Inflammatory macrophage treated with lipopolysaccharide for 4 hours (primary cell): ENCODE data around the gene CCDC88C.

Source experiments
- DNase-seq: peaks from one replicate; pipeline ENCODE4 v3.0.0-alpha.2; 2020

Gene CCDC88C

DNA sequence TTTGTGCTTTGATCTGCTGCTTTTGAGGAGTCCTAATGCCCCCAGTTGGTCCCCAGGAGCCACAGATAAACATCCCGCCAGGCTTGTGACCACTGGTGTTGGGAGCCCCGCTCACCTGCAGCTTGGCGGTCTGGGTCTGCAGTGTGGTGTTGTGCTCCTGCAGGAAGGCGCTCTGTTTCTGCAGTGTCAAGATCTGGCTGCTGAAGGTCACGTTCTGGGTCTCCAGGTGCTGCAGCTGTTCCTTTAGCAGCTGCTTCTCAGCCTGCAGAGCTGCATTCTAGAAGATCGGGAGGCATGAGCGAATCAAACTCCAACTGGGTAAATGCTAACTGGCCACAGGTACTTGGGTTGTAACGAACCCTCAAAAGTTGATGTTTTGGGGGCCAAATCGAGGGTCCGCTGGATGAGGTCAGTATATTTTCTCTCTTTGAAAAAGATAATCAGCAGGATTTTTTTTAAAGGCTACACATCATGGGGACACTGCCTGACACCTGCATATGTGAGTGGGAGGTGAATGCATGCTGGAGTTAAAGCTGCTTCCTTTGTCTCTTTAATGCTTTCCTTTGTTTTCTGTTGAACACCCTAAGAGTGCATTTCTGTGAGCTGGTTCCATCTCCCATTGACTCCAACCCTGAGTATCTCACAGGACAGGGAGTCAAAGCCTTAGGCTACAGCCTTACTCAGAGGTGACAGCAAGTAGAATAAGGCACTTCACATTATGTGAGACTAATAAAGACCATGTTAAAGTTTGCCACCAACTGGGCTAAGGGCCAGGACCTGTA lies 111.8 kb downstream of the CCDC88C start:
- DNase-seq = no peak

DNA sequence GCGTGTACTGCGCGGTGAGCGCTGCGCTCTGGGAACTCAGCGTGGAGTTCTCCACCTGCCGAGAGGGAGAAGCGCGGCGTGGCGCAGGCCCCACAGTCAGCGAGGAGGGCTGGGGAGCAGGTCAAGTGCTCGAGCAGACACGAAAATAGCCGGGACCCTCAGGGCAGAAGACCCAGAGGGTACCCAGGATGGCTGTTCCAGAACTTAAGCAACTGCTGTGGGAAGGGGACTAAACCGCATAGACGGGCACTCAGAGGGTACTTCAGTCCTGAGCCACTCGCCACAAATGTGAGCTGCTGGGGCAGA lies 113.7 kb downstream of the CCDC88C start:
- DNase-seq = no peak

DNA sequence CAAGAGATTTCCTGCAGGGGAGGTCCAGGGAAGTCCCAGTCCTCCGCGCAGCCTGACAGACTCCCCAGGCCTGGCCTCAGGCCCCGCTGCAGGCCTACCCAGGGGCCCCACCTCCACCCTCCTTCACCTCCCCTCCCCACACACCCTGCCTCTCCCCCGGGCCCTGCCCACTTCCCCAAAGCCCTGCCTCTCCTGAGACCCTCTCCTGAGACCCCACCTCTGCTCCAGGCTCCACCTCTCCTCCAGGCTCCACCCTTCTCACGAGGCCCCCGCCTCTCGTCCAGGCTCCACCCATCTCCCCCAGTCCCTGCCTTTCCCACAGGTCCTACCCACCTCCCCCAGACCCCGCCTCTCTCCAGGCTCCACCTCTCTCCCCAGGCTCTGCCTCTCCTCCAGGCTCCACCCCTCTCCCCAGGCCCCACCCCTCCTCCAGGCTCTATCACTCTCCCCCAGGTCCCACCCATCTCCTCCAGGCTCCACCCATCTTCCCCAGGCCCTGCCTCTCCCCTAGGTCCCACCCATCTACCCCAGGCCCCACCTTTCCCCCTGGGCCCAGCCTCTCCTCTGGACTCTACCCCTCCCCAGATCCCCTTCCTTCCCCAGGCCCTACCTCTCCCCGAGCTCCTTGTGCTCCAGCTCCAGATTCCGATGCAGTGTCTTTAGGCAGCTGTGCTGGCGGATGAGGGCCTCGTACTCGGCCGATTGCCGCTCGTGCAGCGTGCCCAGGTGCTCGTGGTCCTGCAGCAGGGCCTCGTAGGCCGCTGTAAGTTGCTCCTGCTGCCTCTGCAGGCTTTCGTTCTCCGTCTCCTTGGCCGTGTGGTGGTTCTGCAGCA lies 114.3 kb downstream of the CCDC88C start:
- no peak for DNase-seq

DNA sequence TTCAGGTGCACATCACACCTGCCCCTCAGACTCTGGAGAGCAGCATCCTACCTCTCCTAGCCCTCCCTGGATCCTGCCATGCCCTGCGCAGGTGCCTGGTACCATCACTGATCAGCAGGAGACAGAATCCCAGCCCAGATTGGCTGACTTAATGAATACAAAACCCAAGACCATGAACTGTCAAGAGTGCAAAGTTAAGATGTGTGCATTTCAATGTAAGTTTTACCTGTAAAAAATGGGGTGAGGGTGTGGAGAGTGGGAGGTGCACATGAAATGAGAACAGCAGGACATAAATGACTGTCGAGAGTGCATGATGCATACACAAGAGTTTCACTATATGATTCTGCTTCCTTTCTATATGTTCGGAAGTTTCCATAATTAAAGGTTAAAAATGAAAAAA lies 115.2 kb downstream of the CCDC88C start:
- DNase-seq = no peak

DNA sequence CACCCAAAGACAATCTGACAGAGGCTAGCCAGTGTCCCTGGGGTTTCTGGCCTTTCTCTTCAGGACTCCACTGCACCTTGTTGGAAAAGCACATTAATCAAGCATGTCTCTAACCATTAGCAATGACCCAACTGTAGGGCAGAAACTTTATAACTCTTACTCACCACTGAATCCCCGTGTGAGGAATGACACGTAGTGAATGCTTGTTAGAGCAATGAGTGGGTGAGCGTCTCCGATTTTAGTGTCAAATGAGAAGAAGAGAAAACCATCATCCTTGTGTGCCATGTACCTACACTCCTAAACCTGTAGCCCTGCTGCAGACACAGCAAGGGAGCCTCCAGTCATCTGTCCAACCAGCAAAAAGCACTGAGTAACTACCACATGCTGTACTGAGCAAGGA lies 116.7 kb downstream of the CCDC88C start:
- DNase-seq = no peak

DNA sequence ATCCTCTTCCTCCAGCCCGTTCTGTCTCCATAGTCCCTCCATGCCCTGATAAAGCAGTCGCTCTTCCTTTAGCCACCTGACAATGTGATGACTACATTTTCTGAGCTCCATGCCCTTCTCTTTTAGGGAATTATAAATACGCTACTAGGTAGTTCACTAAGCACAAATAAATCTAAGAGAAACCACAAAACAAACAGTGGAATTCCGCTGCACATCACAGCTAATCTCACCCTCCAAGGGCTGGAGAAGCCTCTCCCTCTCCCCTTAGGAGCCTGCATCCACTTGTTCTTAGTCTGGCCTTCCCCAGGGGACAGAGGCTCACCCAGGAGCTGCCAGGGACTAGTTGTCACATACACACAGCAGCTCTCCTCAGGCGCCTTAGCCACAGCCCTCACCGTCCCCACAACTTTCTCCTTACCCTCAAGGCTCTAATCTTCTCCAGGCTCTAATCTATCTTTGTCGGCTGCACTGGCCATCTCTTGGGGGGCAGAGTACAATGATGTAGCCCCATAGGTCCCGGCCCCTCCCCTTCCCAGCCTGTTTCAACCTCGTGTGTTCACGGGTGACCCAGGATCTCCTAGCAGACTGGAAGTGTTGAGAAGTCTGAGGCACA lies 117.2 kb downstream of the CCDC88C start:
- no peak for DNase-seq

DNA sequence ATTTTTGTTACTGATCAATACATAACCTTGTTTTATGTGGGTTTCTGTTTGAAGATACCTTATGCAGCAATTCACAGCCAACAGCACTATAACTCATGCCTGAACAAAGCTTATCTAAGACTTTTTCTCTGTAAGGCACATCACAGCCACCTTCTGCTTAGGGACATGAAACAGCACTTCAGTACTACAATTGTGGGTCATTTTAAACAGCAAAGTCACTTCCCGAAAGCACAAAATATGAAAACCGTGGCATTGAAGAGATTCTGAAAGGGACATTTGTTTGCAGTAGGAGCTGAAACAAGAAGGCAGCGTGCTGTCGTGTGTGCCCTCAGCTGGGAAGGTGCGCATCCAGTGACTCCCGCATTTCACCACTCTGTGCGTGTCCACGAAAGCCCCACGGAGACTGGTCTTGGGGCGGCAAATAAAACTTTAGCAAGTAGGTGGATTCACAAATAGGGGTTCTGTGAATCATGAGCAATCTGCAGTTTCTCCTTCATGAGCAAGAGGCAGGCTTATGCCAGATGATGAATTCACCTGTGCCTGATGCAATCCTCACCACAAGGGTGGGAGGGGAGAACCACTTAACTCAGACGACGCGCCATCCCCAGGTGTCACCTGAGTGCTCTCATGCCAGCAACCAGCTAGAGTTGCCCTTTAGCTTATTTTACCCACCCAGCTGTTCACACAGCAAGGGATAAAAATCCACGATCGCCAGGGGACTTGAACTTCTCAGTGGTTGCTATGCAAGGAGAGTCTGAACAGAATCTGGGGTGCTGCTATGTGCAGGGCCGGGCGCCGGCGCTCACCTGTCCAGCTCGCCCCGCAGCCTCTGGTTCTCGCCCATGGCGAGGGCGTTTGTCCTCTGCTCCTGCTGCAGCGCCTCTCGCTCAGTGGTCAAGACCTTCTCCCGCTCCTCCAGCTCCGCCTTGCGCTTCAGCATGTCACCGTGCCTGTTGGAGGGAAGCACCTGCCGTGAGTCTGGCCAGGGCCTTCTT lies 118.2 kb downstream of the CCDC88C start:
- DNase-seq = no peak

DNA sequence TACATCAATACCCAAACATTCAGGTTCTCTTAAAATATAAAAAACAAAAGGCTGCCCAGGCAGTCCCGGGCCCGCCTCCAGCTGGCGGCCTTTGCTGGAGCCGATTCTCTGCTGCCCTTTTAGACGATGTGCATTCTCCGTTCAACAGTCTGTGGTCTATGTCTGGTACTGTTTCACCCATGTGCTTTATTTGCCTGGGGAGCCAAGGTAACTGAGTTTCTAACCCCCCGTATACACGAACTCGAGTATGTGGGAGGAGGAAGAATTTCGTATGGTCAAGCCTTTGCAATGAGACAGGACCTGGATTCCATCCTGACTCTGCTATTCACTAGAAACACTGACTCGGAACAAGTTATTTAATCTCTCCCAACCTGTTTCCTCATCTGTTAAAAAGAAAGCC lies 119.0 kb downstream of the CCDC88C start:
- DNase-seq = no peak

DNA sequence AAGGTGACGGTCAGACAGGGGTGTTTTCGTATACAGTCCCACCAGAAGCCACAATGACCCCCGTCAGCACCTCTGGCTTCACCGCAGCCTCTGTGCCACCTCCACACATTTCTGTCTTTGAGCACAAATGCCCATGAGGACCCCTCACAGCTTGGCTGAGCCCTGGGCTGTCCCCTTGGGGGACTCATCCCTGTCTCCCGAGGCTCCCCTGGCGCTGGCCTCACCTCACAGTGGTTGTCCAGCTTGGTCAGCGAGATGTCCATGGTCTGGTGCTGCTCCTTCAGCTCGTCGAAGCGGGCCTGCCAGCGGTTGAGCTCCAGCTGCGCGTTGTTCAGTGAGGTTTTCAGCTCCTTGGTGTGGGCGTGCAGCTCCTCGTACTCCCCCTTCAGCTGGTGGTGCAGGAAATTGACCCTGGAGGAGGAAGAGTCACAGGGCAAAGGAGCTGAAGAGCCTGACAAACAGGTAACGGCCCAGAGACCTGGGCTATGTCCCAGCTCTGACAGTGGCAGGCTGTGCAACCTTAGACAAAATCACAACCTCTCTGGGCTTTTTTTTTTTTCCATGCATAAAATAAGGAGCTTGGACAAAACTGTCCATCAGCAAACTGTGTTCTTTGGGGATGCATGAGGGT lies 120.4 kb downstream of the CCDC88C start:
- no peak for DNase-seq

DNA sequence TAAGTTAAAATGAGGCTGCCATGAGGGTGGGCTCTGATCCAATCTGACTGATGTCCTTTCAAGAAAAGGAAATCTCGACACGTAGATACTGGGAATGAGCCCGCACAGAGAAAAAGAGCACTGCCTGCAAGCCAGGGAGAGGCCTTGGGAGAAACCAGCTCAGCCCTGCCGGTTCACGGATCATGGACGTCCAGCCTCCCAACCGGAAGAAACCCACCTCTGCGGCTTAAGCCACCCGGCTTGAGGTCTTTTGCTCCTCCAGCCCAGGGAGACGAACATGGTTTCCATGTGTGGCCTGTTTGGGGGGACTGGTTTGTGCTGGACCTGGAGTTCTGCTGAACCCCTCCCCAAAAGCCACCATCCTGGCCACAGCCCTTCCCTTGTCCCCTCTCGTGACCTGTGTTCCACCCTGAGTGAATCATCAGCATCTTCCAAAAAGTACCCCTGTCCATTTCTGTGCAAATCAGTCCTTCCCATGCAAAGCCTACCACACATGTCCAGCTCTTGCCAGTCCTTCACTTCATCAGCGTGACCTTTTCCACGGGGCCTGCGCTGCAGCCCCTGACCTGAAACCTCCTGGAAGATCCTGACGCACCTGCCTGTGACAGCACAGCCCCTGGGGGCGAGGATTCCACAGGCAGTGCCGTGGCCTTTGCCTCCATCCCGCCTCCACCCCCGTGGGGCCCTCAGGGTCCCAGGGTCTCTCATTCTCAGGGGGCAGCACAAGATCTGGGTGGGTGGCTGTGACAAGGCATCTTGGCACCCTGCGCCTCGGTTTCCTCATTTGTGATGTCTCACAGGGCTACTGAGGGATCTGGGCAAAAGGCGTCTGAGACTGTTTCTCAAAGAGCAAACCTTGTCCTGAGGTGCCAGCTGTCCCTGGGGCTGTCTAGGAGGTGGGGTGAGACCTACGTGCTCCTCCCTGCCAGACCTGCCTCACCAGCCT lies 121.5 kb downstream of the CCDC88C start:
- DNase-seq = no peak

DNA sequence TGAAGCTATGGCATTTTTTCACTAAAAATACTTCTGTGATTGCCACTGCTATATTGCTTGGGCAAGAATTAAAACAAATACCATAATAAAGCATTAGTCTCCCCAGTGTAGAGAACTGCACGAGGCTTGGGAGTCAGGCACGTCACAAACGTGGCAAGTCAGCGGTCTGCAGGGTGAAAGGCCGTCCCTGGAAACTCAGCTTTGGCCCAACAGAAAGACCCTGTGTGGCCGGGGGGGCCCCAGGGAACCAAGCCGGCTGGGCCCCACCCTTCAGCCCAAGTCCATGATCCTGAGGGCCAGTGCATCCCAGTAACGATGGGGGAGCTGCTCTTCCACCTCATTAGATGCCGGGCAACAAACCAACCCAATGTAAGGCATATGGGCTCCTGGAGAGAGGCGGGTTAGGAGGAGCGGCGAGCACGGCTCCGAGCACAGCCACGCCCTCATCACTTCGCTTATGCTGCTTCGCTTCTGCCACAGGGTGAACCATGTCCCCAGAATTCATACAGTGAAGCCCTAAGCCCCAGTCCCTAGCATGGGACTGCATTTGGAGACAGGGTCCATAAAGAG lies 122.3 kb downstream of the CCDC88C start:
- DNase-seq = no peak

DNA sequence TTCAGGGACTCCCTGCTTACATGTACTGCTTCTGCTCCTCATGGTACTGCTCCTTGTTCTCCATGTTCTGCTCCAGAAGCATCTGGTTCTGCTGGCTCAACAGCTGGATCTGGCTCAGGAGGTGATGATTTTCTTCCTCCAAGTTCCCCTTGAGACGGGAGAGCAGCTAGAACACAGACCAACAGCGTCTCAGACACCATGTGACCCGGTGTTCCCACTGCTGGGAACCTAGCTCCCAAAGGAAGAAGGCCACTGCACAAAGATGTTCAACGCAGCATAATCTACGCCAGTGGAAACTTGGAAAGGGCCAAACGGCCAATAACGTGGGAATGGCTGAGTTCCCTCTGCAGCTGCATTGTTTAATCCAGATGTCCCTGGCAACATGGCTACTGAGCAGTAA lies 123.5 kb downstream of the CCDC88C start:
- DNase-seq = no peak

DNA sequence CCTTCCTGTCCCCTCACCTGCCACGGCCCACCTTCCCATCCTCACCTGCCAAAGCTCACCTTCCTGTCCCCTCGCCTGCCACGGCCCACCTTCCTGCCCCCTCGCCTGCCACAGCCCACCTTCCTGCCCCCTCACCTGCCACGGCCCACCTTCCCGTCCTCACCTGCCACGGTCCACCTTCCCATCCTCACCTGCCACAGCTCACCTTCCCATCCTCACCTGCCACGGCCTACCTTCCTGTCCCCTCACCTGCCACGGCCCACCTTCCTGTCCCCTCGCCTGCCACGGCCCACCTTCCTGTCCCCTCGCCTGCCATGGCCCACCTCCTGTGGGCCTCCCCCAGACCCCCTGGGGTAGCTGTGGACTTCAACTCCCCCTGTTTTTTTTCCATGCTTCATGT lies 124.3 kb downstream of the CCDC88C start:
- DNase-seq = no peak

DNA sequence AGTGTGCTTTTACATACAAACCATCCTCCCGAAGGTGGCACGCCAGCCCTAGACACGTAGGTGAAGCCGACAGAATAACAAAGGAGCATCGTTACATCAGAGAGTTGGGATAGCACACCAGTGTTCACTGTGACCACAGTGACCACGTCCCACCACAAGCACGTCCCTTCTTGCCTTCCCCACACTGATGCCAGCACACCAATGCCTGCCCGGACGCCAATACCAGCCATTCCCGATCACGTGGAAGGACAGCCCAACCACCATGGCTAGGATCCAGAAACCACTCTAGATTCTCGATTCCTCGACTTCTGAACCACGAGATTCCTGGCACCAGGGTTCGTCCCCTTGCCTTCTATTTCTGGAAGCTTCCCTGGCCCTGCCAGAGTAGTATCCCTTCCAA lies 125.1 kb downstream of the CCDC88C start:
- no peak for DNase-seq

DNA sequence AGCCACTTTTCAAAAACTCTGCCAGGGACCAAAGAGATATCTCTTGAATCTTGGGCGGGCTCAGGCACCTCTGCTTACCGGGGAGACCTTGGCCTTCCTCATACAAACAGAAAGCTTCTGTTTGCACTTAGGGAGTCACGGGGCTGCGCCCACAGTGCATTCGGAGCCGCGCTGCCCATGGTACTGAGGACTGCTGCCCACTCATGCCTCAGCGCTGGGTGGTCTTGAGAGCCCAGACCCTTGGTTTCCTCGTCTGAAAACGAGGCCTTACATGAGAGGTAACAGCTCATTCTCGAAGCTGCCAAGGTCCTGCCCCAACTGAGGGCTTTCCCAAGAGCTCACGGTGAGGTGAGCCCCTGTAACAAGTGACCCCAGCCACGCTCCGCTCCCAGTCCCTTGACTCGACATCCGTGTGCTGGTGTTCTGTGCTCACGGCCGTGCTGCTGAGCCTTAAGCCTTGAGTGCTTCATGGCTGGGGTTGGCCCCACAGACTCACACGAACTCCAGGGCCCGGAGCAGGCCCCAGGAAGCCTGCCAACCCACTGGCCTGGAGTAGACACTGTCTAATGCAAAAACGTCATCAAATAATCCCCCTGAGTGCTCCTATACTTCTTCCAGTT lies 125.7 kb downstream of the CCDC88C start:
- no peak for DNase-seq

DNA sequence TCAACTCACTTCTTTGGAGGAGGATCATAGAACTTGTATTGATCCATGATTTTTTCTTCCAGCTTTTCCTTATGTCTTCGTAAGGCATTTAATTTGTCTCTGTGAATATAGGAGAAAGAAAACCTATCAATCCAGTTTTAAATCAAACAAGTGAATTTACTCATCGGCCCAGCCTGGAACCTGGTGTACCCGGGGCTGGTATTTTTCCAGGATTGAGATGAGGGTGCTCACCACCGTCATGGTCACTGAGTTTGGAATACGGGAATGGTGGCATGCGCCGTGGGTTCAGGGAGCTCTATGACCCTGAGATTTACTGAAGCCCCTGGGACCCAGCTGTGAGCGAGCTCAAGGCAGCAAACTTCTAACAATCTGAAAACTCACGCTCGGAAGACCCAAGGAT lies 126.6 kb downstream of the CCDC88C start:
- DNase-seq = no peak

DNA sequence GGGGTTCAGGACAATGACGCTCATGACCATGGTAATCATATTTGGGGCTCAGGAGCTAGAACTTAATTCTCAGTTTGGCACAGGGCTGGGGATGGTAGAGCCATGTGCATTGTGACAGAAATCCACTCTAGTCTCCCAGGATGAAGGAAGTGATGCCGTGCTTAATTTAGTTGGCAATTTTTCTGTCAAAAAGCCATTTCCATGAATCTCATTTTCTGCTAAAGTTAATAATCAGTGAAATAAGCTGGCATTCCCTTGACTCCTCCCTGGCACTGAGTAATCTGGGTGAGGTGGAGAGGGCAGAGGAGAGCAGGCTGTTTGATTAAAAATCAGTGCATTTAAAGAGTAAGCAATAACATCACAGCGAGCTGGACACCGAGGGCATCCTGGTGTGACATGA lies 128.2 kb downstream of the CCDC88C start:
- DNase-seq = no peak

DNA sequence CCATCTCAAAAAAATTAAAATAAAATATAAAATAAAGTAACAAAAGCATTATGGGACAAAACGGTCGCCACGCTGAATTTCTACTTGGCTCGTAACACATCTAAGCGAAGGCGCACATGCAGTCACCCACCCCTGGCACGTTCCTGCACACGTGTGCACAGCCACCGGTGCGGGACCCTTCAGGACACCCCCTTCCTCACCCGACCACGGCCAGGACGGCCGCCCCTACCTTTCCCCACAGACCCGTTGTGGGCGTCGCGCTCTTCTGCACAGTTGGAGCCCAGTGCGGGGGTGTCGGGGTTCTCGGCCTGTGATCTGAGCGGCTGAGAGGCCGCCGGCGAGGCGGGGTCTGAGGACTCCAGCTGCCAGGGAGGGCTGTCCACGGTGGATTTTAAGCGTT lies 128.7 kb downstream of the CCDC88C start:
- DNase-seq = no peak

DNA sequence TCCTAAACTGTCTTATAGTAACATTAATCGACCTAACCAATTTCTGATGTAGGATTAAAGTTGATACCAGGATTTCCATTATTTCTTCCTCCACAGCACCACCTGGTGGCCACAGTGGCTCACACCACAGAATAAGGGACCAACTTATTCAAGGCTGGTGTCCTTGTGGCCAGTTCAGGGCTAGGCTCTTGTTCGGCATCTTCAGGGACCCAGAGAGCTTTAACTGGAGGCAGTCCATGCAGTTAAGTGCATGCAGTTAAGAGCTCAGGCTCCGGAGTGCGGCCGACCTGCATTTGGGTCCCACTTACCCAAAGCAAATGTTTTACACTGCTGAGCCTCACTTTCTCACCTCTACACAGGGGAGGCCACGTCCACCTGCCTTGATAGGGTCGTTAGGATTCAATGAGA lies 131.1 kb downstream of the CCDC88C start:
- DNase-seq = peak; percentile 74

DNA sequence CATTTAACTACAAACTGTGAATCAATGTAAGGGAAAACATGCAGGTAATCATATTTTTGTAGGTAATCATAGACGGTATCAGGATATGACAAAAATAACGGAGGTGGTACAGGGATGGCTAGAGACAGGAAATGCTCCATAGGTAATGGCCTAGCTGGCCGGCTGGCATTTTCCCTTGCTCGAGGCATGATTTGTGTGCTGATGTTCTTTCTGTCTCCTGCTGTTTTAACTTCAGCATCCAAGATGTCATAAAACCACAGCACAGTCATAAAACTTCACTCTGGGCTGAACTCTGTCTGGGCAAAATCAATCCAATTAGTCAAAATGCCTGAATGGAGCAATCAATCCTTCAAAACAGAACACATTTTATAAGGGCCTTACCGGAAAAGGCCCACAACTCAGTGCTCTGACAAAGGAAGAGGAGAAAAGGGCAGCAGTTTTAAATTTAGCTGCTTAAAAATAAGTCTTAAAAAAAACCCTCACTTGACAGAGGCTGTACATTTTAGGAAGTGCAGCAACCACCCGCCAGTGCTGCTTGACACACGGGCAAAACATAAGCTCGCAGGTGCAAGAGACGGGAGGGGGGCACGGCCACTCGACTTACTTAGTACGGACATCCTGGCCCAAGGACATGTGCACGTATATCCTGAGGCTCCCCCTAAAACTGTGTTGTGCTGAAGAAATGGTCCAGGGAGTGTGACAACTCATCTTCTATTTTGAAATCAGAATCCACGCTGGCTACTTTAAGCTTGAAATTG lies 132.7 kb downstream of the CCDC88C start:
- no peak for DNase-seq
